ENCODE results near the gene TEC. TPM values are rescaled to one million over a fixed set of nuclear protein-coding genes. Genes with fewer than 3 reads are reported as not detected.

Gene TEC
- total and polyA plus RNA-seq, 9 donors: 0.43 to 4.0 (median 1.4) TPM

- Histone ChIP-seq H3K4me3 (no peak overlapping the region), H3K27ac (no peak overlapping the region), H3K9me3 (no peaks in the 10 kb centered on the region), H3K4me1 (ENCODE audit: insufficient read depth) (no peaks in the 10 kb centered on the region), H3K36me3 (no peaks in the 10 kb centered on the region), H3K27me3 (no peaks in the 10 kb centered on the region)
- 40 to 51% (median 42%) methylated on average over 2 of the region's 2 CpGs for WGBS, 3 donors
- intact Hi-C loops (cut with DNase I): no loop called here
- no peak for TF ChIP-seq CTCF (IDR thresholded peaks at IDR 0.05)
- no peak for TF ChIP-seq POLR2A (IDR thresholded peaks at IDR 0.05)
- TF ChIP-seq EP300 (IDR thresholded peaks at IDR 0.05): no peak
- no peak for DNase-seq
Observed at GRCh38 chr4:48205107-48205506, 64.5 kb downstream of the TEC start.

DNA sequence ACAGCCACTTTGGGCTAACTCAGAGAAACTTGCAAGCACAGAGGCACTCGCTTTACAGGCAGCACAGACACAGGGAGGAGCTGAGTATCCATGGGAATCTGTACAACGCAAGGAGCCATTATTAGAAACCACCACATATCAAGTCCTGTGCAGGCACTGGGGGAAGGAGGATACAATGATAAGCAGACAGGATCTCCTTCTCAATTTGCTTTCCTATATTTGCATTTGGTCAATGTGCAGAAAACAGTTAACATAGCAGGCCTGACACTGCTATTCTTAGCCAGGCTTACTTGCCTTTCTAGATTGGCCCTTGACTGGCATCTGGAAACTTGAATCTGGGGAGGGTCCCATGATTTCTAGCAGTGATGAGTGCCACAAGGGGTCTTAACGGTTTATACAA lies 65.8 kb downstream of the TEC start:
- intact Hi-C loops (cut with DNase I): no loop called here
- Histone ChIP-seq H3K4me3 (no peak overlapping the region), H3K9me3 (no peaks in the 10 kb centered on the region), H3K27ac (no peak overlapping the region), H3K4me1 (ENCODE audit: insufficient read depth) (no peaks in the 10 kb centered on the region), H3K27me3 (no peaks in the 10 kb centered on the region), H3K36me3 (no peaks in the 10 kb centered on the region)
- DNase-seq: no peak
- WGBS, 3 donors: 68 to 85% (median 68%) methylated on average over 3 of the region's 3 CpGs
- TF ChIP-seq POLR2A (IDR thresholded peaks at IDR 0.05) (no peak), CTCF (IDR thresholded peaks at IDR 0.05) (no peak), EP300 (IDR thresholded peaks at IDR 0.05) (no peak)

- intact Hi-C loops (cut with DNase I): no loop called here
- Histone ChIP-seq H3K27ac (no peak overlapping the region), H3K4me1 (ENCODE audit: insufficient read depth) (no peaks in the 10 kb centered on the region), H3K4me3 (no peak overlapping the region), H3K9me3 (no peaks in the 10 kb centered on the region), H3K36me3 (no peaks in the 10 kb centered on the region), H3K27me3 (no peaks in the 10 kb centered on the region)
- TF ChIP-seq CTCF (IDR thresholded peaks at IDR 0.05): no peak
- TF ChIP-seq POLR2A (IDR thresholded peaks at IDR 0.05): no peak
- TF ChIP-seq EP300 (IDR thresholded peaks at IDR 0.05): no peak
- 91 to 96% (median 91%) methylated on average over 5 of the region's 5 CpGs for WGBS, 3 donors
- no peak for DNase-seq
Observed at GRCh38 chr4:48197643-48198237, 71.9 kb downstream of the TEC start.

GRCh38 chr4:48196758-48197504 lies 72.7 kb downstream of the TEC start:
- H3K27me3 ChIP-seq: no peaks in the 10 kb centered on the region
- WGBS, 3 donors: 82 to 86% (median 84%) methylated on average over 9 of the region's 9 CpGs
- TF ChIP-seq POLR2A (IDR thresholded peaks at IDR 0.05): no peak
- no peak for TF ChIP-seq CTCF (IDR thresholded peaks at IDR 0.05)
- TF ChIP-seq EP300 (IDR thresholded peaks at IDR 0.05): no peak
- H3K4me3 ChIP-seq: no peak overlapping the region
- intact Hi-C loops (cut with DNase I): no loop called here
- no peak for DNase-seq
- no peaks in the 10 kb centered on the region for H3K36me3 ChIP-seq
- H3K9me3 ChIP-seq: no peaks in the 10 kb centered on the region
- H3K27ac ChIP-seq: no peak overlapping the region
- H3K4me1 ChIP-seq (ENCODE audit: insufficient read depth): no peaks in the 10 kb centered on the region
